ENCODE data around the gene NRCAM. TPM values are rescaled to one million over a fixed set of nuclear protein-coding genes. Genes with fewer than 3 reads are reported as not detected.

NRCAM gene
- total and polyA plus RNA-seq, 2 of the 8 experiments (the other 6 are each of a cell fraction or from before 2014, with no cell fraction given): 2.7 to 3.8 TPM

DNA sequence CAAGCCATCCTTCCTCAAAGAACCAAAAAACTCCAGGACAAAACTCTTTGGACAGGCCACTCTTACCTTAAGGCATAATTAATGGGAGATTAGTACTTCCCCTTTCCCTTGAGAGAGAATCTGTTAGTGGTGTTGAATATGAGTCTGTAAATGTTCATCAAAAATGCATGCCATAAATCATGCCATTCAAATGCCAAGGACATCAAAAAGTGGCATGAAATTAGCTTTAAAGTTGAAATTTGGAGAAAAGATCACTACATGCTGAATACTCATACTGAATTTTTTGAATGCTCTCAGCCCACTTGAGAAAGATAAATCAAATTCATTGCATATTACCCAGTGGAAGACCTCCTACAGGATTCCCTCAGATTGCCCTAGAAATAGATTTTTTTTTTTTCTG lies 6.7 kb downstream of the NRCAM start (continued):
- TF ChIP-seq POLR2AphosphoS5 (IDR thresholded peaks at IDR 0.05; ENCODE audit: low read depth, low read length) (no peak), POU5F1 (IDR thresholded peaks at IDR 0.05; ENCODE audit: low read depth, low read length) (no peak), USF2 (IDR thresholded peaks at IDR 0.05; ENCODE audit: low read length) (no peak)

All from H1 (cell line).